GM21529 (cell line): ENCODE results near the gene RPUSD1.
"Not testable (repeated sequence)": the region's sequence is repeated elsewhere in the genome, so short reads cannot be mapped to it uniquely, and the experiment has no call there.

Experiments used
- ATAC-seq: cut with Tn5 transposase; IDR thresholded peaks from one replicate; pipeline ENCODE4 v1.9.1; 2021; ENCODE audit not compliant: unreplicated experiment

RPUSD1 gene

GRCh38 chr16:785563-786535 lies 2.3 kb downstream of the RPUSD1 start:
- ATAC-seq: no peak

DNA sequence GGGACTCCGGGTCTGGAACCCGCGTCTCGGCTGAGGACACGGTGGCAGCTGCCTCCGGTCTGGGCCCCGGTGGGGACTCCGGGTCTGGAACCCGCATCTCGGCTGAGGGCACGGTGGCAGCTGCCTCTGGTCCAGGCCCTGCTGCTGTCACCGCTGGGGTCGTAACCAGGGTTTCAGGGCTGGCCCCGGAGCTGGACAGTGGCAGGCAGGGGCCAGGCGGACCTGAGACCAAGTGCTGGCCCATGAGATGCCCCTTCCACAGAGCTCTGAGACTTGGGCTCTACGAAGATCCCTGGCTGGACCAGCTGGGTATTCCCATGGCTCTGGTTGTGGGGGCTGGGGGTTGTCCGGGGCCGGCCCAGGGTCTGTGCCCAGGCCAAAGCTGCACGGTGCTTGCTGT lies 3.8 kb downstream of the RPUSD1 start:
- no peak for ATAC-seq

GRCh38 chr16:783404-784161 lies 4.6 kb downstream of the RPUSD1 start:
- ATAC-seq: no peak

- no peak for ATAC-seq
Measured at GRCh38 chr16:782766-783403, 5.3 kb downstream of the RPUSD1 start.

- ATAC-seq: no peak
Measured at GRCh38 chr16:782258-782657, 5.9 kb downstream of the RPUSD1 start.

DNA sequence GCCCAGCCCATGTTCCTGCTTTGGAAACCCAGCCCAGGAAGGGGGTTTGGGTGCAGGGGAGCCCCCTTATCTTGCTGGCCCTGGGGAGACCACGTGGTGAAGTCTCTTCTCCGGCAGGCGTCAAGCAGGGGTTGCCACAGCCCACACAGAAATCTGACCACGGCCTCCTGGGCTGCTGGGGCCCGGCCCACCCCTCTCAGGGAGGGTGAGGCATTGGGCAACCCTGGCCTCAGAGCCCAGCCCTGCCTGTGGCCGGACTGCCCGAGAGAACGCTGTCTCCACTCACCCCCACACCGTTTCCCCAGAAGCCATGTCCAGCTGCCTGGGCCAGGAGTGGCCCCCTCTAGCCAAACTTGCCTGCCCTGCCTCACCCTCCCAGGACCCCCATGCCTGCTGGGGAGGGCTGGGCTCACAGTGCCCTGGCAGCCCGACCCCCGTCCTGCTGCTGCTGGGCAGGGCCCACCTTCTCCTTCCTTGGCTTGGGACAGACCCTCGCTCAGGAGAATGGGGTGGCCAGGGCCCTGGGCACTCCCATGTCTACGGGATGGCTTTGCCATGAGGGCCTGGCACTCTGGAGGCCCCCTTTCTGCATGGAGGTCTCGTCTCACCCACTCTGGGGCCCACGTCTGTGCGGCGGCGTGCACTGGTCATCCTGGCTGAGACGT lies 6.7 kb downstream of the RPUSD1 start:
- ATAC-seq: no peak

DNA sequence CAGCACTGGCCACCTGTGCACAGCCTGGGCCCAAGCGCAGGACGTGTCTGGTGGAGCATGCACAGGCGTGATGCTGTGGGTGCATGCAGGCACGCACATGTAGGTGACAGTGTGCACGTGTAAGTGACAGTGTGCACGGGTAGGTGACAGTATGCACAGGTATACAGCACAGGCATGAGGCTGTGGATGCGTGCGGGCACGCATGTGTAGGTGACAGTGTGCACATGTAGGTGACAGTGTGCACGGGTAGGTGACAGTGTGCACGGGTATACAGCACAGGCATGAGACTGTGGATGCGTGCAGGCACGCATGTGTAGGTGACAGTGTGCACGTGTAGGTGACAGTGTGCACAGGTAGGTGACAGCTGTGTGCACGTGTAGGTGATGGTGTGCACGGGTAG lies 7.9 kb downstream of the RPUSD1 start:
- ATAC-seq: no peak

DNA sequence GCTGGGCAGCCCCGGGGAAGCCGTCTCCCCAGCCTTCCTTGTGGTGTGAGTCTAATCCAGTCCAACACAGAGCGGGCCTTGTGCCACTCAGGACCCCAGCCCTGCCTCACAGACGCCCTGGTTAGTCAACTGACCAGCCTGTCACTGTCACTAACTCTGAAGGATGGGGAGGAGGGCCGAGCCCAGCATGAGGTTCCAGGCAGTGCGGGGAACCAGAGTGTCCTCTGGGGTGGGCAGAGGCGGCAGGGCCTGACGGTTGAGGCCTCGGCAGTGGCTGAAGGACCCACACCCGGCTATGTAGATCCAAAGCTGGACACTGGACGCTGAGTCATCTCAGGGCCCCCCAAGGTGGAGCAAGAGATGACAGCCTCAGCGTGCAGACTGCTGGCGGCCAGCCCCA lies 8.6 kb downstream of the RPUSD1 start:
- no peak for ATAC-seq

- ATAC-seq: no peak
Measured at GRCh38 chr16:778909-779527, 9.2 kb downstream of the RPUSD1 start.

GRCh38 chr16:778447-778846 lies 9.7 kb downstream of the RPUSD1 start:
- no peak for ATAC-seq

GRCh38 chr16:777826-778225 lies 10.4 kb downstream of the RPUSD1 start:
- no peak for ATAC-seq

DNA sequence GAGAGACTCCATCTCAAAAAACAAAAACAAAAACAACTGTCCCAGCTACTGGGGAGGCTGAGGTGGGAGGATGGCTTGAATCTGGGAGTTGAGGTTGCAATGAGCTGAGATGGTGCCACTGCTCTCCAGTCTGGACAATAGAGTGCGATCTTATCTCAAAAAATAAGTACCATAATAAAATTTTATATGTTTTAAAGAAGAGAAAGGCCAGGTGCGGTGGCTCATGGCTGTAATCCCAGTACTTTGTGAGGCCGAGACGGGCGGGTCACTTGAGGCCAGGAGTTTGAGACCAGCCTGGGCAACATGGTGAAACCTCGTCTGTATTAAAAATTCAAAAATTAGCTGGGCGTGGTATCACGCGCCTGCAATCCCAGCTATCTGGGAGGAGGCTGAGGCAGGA lies 11.4 kb downstream of the RPUSD1 start:
- no peak for ATAC-seq

- not testable (repeated sequence) for ATAC-seq
Measured at GRCh38 chr16:776298-776697, 11.9 kb downstream of the RPUSD1 start.

DNA sequence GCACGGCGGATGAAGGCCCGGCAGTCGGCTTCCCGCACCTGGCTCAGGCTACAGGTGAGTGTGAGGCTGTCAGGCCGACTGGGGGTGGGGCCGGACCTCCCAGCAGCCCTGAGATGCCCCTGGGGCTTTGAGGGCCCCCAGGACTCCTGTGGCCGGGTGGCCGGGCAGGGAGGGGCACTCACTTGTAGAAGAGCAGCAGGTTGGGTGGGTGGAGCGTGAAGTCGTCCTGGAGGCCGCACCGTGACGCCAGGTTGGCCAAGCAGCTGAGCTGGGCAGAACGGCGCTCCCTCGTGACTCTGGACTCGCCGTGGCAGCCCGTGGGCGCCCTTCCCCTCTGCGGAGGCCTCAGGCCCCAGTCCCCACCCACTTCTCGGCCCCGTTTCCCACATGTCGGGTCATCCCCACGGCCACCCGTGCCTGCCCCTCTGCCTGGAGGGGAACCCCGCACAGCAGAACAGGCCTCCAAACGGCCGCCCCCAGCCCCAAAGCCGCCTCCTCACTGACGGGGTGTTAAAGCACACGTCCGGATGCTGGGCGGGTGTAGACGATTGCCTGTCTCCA lies 12.9 kb downstream of the RPUSD1 start:
- no peak for ATAC-seq

GRCh38 chr16:774086-775001 lies 13.8 kb downstream of the RPUSD1 start:
- ATAC-seq: no peak

DNA sequence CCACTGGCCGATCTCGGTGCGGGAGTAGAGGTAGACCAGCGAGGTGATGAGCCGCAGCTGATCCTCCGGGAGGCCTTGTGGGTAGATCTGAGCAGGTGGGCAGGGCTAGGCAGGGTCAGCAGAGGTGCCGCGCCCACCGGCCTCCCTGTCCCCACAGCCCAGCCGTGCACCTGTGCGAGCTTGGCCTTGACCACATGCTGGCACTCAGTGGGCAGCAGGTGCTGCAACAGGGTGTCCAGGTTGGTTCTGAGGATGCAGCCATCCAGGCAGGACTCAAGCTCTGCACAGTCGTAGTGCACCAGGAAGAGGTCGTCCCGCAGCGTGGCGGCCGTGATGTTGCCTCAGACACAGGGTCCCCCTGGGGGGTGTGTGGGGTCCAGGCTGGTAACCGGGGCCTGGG lies 15.2 kb downstream of the RPUSD1 start:
- ATAC-seq: no peak

DNA sequence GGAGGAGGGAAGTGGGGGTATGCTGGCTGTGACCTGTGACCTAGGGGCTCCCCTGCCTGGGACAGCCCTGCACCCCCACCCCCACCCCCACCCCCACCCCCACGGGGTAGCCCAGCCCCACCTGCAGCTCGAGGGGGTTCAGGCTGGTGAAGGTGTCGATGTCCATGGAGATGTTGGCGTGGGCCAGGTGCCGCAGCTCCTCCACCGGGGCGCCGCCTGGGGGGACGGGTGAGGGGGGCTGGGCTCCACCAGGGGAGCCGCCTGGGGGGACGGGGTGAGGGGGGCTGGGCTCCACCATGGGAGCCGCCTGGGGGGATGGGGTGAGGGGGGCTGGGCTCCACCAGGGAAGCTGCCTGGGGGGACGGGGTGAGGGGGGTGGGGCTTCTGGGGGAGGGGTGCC lies 17.8 kb downstream of the RPUSD1 start:
- ATAC-seq: no peak

DNA sequence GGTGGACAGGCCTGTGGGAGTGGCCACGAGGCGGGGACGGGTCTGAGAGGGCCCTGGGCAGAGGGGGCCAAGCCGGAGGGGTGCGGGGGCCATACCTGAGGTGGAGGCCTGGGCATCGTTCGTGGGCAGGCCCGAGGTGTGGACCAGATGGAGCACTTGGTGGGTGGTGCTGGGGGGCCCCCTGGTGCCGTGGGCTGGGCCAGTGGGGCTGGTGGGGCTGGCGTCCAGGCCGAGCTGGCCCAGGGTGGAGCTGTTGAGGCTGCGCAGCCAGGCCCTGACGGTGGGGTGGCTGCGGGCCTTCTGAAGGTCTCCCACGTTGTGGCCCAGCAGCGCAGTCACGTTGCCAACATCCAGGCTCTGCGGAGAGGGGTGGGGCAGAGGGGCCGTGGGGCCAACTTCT lies 18.2 kb downstream of the RPUSD1 start:
- no peak for ATAC-seq

DNA sequence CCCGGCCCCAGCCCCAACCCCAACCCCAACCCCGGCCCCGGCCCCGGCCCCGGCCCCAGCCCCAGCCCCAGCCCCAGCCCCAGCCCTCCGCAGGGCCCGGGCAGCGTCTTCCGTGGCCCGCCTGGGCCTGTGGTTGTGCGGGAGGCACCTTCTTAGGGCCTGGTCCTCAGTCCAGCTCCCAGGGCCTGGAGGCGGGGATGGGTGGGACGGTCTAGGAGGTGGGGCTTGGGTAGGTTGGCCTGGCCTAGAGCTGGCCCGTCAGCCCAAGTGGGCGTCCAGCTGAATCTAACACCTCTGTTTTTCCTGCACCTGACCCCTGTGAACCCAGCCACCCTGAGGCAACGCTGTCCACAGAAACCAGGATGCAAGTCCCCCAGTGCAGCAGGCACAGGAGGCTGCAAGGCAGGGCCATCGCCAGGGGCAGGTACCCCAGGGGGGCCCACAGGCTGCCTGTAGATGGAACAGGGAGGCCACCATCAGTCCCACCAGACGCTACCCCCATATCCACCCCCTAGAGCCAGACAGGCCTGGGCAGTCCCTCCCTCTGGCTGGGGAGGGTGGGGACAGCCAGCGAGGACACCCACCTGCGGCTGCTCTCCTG lies 18.9 kb downstream of the RPUSD1 start:
- no peak for ATAC-seq
